ENCODE data around the gene IQCN. TPM values are rescaled to one million over a fixed set of nuclear protein-coding genes. Genes with fewer than 3 reads are reported as not detected.

Gene IQCN
- total RNA-seq, 4 donors from 2014 or later = 0.23 to 3.1 (median 0.96) TPM

- 8 to 10% methylated on average over 13 to 14 of the region's 31 CpGs for WGBS, 2 donors
- H3K27me3 ChIP-seq = no peaks in the 10 kb centered on the region
Observed at GRCh38 chr19:18292810-18293641, 18.8 kb upstream of the IQCN start.

GRCh38 chr19:18292462-18292809 is 18.2 kb upstream of the IQCN start:
- Histone ChIP-seq H3K4me1 (peaks cover 21 to 60% (median 26%) of the 10 kb centered on the region in 3 donors), H3K27ac (peak overlapping the region; percentile 87 to 100 (median 97)), H3K4me3 (peak overlapping the region; percentile 45 to 87 (median 66)), H3K27me3 (no peaks in the 10 kb centered on the region), H3K36me3 (no peaks in the 10 kb centered on the region), H3K9me3 (no peaks in the 10 kb centered on the region)
- intact Hi-C loops (cut with DNase I) = no loop called here
- 0 to 1% methylated on average over 15 to 16 of the region's 20 CpGs for WGBS, 2 donors
- peak in 1 of 4 donors; percentile 45 for TF ChIP-seq POLR2A (IDR thresholded peaks at IDR 0.05)
- no peak for TF ChIP-seq CTCF (IDR thresholded peaks at IDR 0.05)
- DNase-seq = no peak

More at GRCh38 chr19:18292810-18293641, 18.8 kb upstream of the IQCN start:
- peak overlapping the region; percentile 45 to 87 (median 66) for H3K4me3 ChIP-seq
- H3K27ac ChIP-seq = peak overlapping the region; percentile 87 to 100 (median 97)
- no peaks in the 10 kb centered on the region for H3K36me3 ChIP-seq
- TF ChIP-seq POLR2A (IDR thresholded peaks at IDR 0.05) (no peak), CTCF (IDR thresholded peaks at IDR 0.05) (no peak)
- no peaks in the 10 kb centered on the region for H3K9me3 ChIP-seq
- DNase-seq = no peak
- intact Hi-C loops (cut with DNase I) = no loop called here
- peaks cover 21 to 54% (median 26%) of the 10 kb centered on the region in 3 donors for H3K4me1 ChIP-seq

DNA sequence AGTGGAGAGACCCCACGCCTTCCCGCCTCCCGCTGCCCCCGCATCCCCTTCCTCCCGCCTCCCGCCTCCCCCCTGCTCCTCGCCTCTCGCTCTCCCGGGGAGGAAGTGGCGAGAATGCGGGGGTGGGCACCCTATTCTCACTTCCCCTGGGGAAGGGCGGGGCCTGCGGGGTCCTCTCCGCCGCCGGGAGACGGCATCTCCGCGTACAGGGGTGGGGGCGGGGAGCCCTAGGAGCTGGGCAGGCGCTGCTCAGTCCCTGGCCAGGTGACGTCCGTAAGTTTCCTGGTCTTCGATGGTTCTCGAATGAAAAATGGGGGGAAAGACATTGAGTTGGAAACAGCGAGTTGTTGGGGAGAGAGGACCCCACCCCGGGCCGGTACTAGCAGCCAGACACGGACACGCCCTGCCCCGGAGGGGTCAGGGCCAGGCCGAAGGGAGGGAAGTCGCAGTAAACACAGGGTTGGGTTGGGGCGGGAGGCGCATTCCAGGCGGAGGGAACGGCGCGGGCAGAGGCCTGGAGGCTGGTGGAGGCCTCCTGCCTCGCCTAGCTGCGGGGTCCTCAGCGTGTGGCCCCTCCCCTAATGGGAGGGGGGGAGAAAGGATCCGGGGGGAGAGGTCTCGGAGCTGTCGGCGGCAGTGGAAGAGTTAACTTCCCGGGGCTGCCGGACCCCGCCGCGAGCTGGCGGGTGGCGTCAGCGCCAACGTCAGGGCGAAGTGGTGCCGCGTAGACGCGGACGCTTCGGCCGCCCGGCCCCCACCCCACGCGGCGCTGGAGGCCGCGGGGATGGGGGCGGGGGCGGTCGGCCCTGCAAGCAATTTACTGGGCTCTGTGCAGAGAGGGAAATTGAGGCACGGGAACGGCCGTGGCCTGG is 17.6 kb upstream of the IQCN start:
- H3K9me3 ChIP-seq = no peaks in the 10 kb centered on the region
- WGBS, 2 donors = 0 to 2% methylated on average over 22 of the region's 75 CpGs
- peaks cover 26 to 66% (median 26%) of the 10 kb centered on the region in 3 donors for H3K4me1 ChIP-seq
- H3K36me3 ChIP-seq = no peaks in the 10 kb centered on the region
- H3K27ac ChIP-seq = peak overlapping the region; percentile 87 to 100 (median 97)
- H3K27me3 ChIP-seq = no peaks in the 10 kb centered on the region
- TF ChIP-seq POLR2A (IDR thresholded peaks at IDR 0.05) (peak in 2 of 4 donors; percentile 60 to 86), CTCF (IDR thresholded peaks at IDR 0.05) (no peak)
- peak overlapping the region; percentile 45 to 87 (median 66) for H3K4me3 ChIP-seq
- intact Hi-C loops (cut with DNase I) = no loop called here
- peak; percentile 52 for DNase-seq

DNA sequence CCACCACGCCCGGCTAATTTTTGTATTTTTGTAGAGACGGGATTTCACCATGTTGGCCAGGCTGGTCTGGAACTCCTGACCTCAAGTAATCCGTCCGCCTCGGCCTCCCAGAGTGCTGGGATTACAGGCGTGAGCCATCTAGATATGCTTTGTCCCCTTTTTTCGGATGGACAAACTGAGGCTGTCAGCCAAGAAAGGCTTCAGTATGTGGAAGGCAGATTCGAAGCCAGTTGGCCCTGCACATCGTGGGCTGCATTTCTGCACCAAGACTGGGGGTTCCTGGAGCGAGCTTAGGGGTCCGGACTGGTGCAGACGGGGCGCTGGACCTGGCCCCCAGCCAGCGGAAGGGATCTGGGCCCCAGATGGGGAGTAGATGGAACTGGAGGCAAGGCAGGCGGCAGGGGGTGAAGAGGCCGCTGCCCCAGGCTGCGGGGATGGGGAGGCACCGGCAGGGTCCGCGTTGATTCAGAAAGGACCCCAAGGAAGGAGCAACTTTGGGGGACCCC is 16.8 kb upstream of the IQCN start:
- intact Hi-C loops (cut with DNase I) = no loop called here
- WGBS, 2 donors = 30 to 53% methylated on average over 6 to 9 of the region's 21 CpGs
- H3K36me3 ChIP-seq = no peaks in the 10 kb centered on the region
- peak overlapping the region; percentile 87 to 100 (median 97) for H3K27ac ChIP-seq
- TF ChIP-seq CTCF (IDR thresholded peaks at IDR 0.05) (no peak), POLR2A (IDR thresholded peaks at IDR 0.05) (no peak)
- peaks cover 26 to 74% (median 28%) of the 10 kb centered on the region in 3 donors for H3K4me1 ChIP-seq
- H3K9me3 ChIP-seq = no peaks in the 10 kb centered on the region
- H3K27me3 ChIP-seq = no peaks in the 10 kb centered on the region
- no peak for DNase-seq
- peak overlapping the region; percentile 45 to 87 (median 66) for H3K4me3 ChIP-seq

Data from esophagus squamous epithelium (tissue), 5 donors.